Jurkat, Clone E6-1 (cell line): ENCODE results near the gene NANOG.
"Not testable (repeated sequence)": the region's sequence is repeated elsewhere in the genome, so short reads cannot be mapped to it uniquely, and the experiment has no call there.

ENCODE experiments used
- DNase-seq: peaks from one replicate; pipeline ENCODE4 v3.0.0-alpha.2; 2011; ENCODE audit warnings: low read depth, low spot score
- H3K4me3 ChIP-seq: 2 replicates; pipeline ENCODE4 v1.5.1; 2011; ENCODE audit warnings: mild to moderate bottlenecking, low read length, control low read depth, moderate library complexity

The NANOG gene

GRCh38 chr12:7847226-7848097 is 58.3 kb downstream of the NANOG start:
- not testable (repeated sequence) for DNase-seq, H3K4me3 ChIP-seq

GRCh38 chr12:7848098-7848422 is 58.9 kb downstream of the NANOG start:
- H3K4me3 ChIP-seq, DNase-seq: not testable (repeated sequence)
